Activated CD4-positive, alpha-beta T cell treated with anti-CD3 and anti-CD28 coated beads, Interleukin-2, Interleukin-4, amounts not matched to agents 100 ng/mL and 50 ng/mL, durations not matched to agents 16 hours and 8 hours (primary cell): ENCODE results near the gene TMEM150C.
"Not testable (repeated sequence)": the region's sequence is repeated elsewhere in the genome, so short reads cannot be mapped to it uniquely, and the experiment has no call there.

Experiments
- DNase-seq: peaks from one replicate; pipeline ENCODE4 v3.0.0-alpha.2; 2020; ENCODE audit warnings: low spot score

Gene TMEM150C

GRCh38 chr4:82515705-82516104 is 46.1 kb downstream of the TMEM150C start:
- no peak for DNase-seq

GRCh38 chr4:82513382-82513781 is 48.4 kb downstream of the TMEM150C start:
- no peak for DNase-seq

- DNase-seq, result no peak
Measured at GRCh38 chr4:82510216-82510615, 51.6 kb downstream of the TMEM150C start.

GRCh38 chr4:82508806-82509428 is 52.9 kb downstream of the TMEM150C start:
- DNase-seq, result no peak

- no peak for DNase-seq
Measured at GRCh38 chr4:82508011-82508410, 53.8 kb downstream of the TMEM150C start.

- DNase-seq, result no peak
Measured at GRCh38 chr4:82501154-82501442, 60.7 kb downstream of the TMEM150C start.

DNA sequence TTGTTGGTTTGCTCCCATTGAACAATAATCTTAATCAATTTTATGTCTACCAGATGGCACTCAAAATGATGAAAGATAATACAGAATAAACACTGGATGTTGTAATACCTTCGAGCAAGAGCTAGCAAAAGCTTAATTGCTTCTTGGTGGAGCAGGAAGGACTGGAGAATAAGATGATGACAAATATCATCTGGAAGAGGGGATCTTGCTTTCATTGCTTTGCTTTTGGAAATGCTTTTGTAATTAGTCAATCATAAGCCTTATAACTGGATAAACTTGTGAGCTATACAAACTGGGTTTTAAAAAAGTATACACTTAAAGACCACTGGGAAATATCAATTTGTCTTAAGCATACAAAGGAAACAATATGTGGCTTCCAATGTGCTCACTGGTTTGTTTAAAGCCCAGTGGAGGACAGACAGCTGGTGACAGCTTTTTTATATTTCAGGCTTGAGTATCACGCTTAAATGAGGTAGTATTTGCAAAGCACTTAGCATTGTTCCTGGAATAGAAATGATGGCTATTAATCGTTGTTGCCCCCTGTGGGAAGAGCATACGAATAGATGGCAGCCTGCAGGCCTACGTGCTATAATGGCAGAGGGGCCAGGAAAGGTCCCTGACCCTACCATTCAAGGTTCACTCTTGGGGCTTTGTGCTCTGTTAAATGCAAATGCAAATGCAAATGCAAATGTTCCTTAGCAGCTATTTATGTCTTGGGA is 61.2 kb downstream of the TMEM150C start:
- no peak for DNase-seq

GRCh38 chr4:82499738-82500434 is 61.9 kb downstream of the TMEM150C start:
- no peak for DNase-seq

DNA sequence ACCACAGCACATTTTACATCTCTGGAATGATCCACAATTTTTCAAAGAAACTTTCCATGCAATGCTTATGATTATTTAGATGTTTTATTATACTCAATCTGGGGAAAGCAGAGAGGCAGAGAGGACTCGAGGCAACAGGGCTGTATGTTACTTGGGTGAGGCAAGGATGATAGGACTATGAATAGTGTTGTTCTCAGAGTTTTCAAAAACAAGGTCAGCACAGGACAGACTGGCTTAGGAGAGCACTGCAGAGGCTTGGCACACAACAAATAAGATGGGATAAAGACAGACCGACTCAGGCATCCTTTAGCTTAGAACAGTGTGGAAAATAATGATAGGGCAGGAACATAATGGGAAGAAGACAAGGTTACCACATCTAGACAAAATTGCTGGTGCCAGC is 65.4 kb downstream of the TMEM150C start:
- DNase-seq, result no peak

DNA sequence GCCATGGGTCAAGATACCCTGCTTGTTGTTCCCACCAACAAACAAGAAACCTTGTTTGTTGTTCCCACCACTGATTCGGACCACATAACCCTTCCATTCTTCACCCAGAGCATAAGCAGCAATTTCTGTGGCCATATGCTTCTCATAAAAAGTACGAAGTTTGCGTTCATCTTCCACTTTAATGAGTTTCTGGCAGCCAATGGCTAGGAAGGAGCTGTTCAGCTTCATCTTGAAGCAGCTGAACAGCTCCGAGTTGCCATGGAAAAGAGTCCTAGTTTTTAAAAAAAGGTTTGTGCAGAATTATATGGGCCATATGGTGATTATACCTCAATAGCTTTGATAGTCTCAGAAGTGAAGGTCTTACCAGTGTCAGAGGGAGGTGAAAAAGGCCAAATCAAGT is 66.1 kb downstream of the TMEM150C start:
- DNase-seq, result no peak

GRCh38 chr4:82493721-82494425 is 67.9 kb downstream of the TMEM150C start:
- no peak for DNase-seq

DNA sequence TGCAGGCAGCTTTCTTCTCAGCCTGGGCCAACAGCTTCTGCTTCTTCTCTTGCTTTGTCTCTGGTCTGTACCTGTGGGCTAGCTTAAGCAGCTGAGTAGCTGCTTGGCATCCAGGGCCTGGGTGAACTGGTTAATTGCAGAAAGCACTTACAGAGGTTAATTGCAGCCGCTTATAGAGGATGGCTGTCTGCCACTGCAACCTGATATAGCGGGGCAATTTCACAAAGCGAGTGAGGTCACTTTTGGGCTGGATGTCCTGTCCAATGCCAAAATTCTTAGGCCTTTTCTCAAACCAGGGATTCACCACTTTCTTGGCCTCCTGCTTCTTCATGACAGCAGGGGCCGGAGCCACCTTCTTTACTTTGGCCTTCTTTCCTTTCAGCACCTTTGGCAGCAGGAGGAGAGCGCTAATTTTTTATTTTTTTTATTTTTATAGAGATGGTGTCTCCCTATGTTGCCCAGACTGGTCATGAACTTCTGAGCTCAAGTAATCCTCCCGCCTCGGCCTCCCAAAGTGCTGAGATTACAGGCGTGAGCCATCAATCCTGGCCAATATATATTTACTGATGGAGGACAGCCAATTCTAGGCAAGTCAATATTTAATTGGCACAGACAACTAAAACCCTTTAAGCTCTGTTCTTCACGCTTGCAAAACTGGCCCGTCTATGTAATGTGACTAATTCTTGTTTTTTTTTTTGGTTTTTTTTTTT is 70.4 kb downstream of the TMEM150C start:
- no peak for DNase-seq

DNA sequence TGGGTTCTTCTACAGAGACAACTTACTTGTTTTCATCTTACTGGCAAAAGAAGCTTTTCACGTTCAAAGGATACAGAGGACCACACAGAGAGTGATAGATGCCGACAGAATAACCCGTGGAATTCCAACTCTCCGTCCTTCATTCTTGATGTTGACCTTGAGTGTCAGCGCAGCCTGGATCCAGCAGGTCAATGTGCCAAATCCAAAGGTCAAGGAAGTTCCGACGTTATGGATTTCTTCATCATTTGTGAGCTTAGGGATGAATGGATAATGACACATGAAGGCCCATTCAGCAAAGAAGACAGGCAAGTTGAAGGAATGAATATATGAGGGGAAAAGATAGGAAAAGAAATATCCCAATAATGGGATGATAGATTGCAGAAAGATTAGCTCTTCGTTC is 71.8 kb downstream of the TMEM150C start:
- DNase-seq, result no peak

- no peak for DNase-seq
Measured at GRCh38 chr4:82489076-82489475, 72.7 kb downstream of the TMEM150C start.

DNA sequence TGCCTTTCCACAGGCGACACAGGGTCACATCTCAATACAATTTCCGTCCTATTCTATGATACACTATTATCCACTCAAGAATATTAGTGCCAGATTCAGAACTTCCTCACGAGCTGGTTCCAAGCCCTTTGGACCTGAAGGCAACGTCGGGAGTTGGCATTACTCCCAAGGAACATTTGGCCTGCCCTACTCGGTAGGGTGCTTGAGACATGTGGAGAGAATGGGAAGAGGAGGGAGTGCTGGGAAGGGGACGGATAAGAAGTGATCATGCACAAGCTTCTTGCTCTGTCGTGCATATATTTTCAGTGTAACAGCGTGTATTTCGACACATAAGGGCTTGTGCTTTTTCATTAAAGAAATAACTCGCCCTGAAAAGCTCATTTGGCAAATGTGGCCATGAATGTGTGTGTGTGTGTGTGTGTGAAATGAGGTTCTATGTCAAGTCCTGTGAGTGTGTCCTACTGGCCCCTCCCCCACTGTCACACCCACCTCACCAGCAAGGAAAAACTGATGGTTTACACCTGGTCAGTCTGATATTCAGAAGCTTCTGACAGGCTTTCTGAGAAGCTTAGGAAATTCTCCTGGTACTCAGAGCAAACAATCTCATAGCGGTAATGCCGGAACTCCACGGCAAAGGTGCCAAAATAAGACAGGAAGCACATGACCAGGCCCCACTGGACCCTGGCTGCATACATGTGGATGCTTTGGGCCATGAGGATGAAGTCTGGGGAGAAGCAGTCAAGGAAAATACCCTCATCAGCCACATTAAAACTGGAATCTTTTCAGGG is 76.6 kb downstream of the TMEM150C start:
- no peak for DNase-seq

- no peak for DNase-seq
Measured at GRCh38 chr4:82482387-82482786, 79.4 kb downstream of the TMEM150C start.

GRCh38 chr4:82481506-82481840 is 80.3 kb downstream of the TMEM150C start:
- no peak for DNase-seq

DNA sequence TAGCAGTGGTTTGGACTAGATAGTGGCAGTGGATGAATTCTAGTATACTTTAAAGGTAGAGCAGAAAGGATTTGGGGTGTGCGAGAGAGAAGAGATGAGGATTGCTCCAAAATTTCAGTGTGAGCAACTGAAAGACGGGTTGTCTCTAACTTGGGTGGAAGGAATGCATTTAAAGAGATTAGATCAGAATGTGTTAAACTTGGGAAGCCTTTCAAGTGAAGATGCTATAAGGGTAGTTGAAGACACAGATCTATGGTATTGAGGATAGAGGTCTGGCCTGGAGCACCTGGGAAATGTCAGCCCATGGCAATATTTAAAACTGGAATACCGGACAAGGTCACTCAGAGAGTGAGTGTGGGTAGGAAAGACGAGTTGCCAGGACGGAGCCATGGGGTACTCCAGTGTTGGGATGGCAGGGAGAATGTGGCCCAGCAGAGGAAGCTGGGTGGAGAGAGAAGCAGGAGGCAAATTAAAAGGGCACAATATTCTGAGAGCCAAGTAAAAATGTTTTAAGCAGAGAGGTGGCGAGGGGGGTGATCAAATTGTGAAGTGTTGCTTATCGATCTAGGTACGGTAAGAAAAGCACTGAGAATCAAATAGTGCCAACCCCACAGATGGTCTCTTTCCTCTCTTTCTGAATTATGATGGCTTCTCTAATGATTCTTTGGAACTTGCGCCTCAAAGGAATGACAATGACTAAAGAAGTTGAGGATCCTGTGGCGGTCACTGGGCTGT is 80.8 kb downstream of the TMEM150C start:
- DNase-seq, result no peak

DNA sequence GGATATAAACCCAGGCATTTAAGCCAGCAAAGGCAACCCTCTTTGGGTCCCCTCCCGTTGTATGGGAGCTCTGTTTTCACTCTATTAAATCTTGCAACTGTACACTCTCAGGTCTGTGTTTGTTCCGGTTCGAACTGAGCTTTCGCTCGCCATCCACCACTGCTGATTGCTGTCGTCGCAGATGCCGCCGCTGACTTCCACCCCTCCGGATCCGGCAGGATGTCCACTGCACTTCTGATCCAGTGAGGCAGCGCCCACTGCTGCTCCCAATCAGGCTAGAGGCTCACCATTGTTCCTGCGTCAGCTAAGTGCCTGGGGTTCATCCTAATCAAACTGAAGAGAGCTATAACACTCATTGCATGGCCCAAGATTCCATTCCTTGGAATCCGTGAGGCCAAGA is 82.2 kb downstream of the TMEM150C start:
- DNase-seq, result no peak

DNA sequence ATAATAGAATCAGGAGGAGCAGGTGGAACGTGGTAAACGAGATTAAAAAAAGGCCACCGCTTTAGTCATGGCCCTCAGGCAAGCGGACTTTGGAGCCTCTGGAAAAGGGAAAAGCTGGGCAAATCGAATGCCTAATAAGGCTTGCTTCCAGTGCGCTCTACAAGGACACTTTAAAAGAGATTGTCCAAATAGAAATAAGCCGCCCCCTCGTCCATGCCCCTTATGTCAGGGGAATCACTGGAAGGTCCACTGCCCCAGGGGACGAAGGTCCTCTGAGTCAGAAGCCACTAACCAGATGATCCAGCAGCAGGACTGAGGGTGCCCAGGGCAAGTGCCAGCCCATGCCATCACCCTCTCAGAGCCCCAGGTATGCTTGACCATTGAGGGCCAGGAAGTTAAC is 84.3 kb downstream of the TMEM150C start:
- not testable (repeated sequence) for DNase-seq

GRCh38 chr4:82475931-82476330 is 85.9 kb downstream of the TMEM150C start:
- DNase-seq, result not testable (repeated sequence)
